ENCODE data around the gene MYO5B.

The MYO5B gene

GRCh38 chr18:49933530-49934128 lies 261.3 kb downstream of the MYO5B start:
- no peak for TF ChIP-seq MYC (IDR thresholded peaks at IDR 0.05; ENCODE audit: low read depth, low read length)
- TF ChIP-seq POLR2A (IDR thresholded peaks at IDR 0.05; ENCODE audit: extremely low read depth, insufficient read length): no peak
- TF ChIP-seq MAX (IDR thresholded peaks at IDR 0.05; ENCODE audit: low read depth, low read length): no peak
- TF ChIP-seq, protein P1, sequence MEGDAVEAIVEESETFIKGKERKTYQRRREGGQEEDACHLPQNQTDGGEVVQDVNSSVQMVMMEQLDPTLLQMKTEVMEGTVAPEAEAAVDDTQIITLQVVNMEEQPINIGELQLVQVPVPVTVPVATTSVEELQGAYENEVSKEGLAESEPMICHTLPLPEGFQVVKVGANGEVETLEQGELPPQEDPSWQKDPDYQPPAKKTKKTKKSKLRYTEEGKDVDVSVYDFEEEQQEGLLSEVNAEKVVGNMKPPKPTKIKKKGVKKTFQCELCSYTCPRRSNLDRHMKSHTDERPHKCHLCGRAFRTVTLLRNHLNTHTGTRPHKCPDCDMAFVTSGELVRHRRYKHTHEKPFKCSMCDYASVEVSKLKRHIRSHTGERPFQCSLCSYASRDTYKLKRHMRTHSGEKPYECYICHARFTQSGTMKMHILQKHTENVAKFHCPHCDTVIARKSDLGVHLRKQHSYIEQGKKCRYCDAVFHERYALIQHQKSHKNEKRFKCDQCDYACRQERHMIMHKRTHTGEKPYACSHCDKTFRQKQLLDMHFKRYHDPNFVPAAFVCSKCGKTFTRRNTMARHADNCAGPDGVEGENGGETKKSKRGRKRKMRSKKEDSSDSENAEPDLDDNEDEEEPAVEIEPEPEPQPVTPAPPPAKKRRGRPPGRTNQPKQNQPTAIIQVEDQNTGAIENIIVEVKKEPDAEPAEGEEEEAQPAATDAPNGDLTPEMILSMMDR (IDR thresholded peaks at IDR 0.05; ENCODE audit: low read depth, low read length): no peak
- no peak overlapping the region for H3K4me3 ChIP-seq (ENCODE audit: low read depth, low read length)
- DNase-seq (ENCODE audit: low read depth): no peak

GRCh38 chr18:49931760-49932159 lies 263.2 kb downstream of the MYO5B start:
- no peak overlapping the region for H3K4me3 ChIP-seq (ENCODE audit: low read depth, low read length)
- DNase-seq (ENCODE audit: low read depth): no peak
- TF ChIP-seq POLR2A (IDR thresholded peaks at IDR 0.05; ENCODE audit: extremely low read depth, insufficient read length): no peak

DNA sequence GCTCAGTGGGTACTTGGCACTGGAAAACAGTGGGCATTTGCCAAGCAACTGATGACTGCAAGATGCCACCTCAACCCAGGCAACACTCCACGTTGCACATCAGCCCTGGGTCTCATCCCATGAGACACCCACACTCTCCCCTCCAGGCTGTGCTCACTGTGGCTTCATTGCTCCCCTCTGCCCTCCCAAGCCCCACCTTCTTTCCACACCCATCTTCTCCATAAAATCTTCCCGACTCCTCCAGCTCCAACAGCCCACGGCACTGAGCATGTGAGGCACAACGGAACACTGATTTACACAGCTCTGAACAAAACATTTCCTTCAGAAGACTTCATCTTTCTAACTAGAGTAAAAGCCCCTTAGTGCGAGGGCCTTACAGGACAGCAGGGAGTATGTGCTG lies 263.8 kb downstream of the MYO5B start:
- H3K4me3 ChIP-seq (ENCODE audit: low read depth, low read length): no peak overlapping the region
- TF ChIP-seq MAX (IDR thresholded peaks at IDR 0.05; ENCODE audit: low read depth, low read length) (no peak), MYC (IDR thresholded peaks at IDR 0.05; ENCODE audit: low read depth, low read length) (no peak), POLR2A (IDR thresholded peaks at IDR 0.05; ENCODE audit: extremely low read depth, insufficient read length) (no peak)
- TF ChIP-seq, protein P1 (IDR thresholded peaks at IDR 0.05; ENCODE audit: low read depth, low read length): no peak

DNA sequence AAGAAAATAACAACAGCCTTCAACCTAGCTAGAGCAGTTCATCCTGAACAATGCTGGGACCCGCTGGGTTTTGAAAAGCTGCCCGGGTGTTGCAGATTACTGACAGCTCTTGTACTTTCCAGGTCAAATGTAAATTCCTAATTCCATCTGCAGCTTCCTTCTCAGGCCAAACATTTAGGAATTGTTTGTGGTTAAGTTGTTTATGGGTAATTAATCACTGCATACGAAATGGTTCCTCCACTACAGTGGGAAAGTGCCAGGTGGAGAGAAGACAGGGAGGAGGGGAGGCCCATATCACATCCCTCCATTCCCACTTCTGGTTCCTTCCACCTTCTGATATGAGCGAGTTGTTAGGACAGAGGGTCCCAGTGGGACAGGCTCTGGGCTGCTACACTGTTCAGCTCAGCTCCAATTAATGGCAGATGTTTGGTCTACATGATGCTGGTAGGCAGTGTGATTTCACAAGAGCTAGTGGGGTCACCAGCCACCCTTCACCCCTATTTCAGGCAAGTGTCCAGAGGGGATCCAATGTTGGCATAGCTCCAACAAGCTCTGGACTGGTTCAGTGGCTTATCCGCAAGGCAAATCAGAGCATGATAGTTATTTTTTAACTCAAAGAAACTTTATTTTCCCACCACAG lies 268.7 kb downstream of the MYO5B start:
- DNase-seq (ENCODE audit: low read depth): no peak
- no peak overlapping the region for H3K4me3 ChIP-seq (ENCODE audit: low read depth, low read length)
- TF ChIP-seq MYC (IDR thresholded peaks at IDR 0.05; ENCODE audit: low read depth, low read length): no peak
- TF ChIP-seq MAX (IDR thresholded peaks at IDR 0.05; ENCODE audit: low read depth, low read length): no peak
- no peak for TF ChIP-seq POLR2A (IDR thresholded peaks at IDR 0.05; ENCODE audit: extremely low read depth, insufficient read length)
- TF ChIP-seq, protein P1 (IDR thresholded peaks at IDR 0.05; ENCODE audit: low read depth, low read length): no peak

More for the DNA sequence above, 263.8 kb downstream of the MYO5B start:
- DNase-seq (ENCODE audit: low read depth): no peak

GRCh38 chr18:49924293-49924983 lies 270.5 kb downstream of the MYO5B start:
- H3K4me3 ChIP-seq (ENCODE audit: low read depth, low read length): no peak overlapping the region
- DNase-seq (ENCODE audit: low read depth): no peak
- no peak for TF ChIP-seq MYC (IDR thresholded peaks at IDR 0.05; ENCODE audit: low read depth, low read length)
- no peak for TF ChIP-seq POLR2A (IDR thresholded peaks at IDR 0.05; ENCODE audit: extremely low read depth, insufficient read length)
- no peak for TF ChIP-seq MAX (IDR thresholded peaks at IDR 0.05; ENCODE audit: low read depth, low read length)
- TF ChIP-seq, protein P1 (IDR thresholded peaks at IDR 0.05; ENCODE audit: low read depth, low read length): no peak

- DNase-seq (ENCODE audit: low read depth): no peak
- TF ChIP-seq, protein P1 (IDR thresholded peaks at IDR 0.05; ENCODE audit: low read depth, low read length): no peak
- no peak overlapping the region for H3K4me3 ChIP-seq (ENCODE audit: low read depth, low read length)
Observed at GRCh38 chr18:49922228-49922627, 272.7 kb downstream of the MYO5B start.

All from NB4 (cell line).